Neural progenitor cell (in vitro differentiated cells): Measurements from ENCODE around the gene XYLT1.

Experiments used
- EZH2phosphoT487 ChIP-seq: fragments of 200-600 bp; sonication (generic); IDR thresholded peaks from 2 replicates; pipeline ENCODE4 v1.6.1; 2017; ENCODE audit warnings: antibody characterized with exemption
- TF ChIP-seq, protein P1 (sequence below): fragments of 200-600 bp; sonication (generic); IDR thresholded peaks from 2 replicates; pipeline ENCODE4 v1.5.1; 2017; ENCODE audit warnings: antibody characterized with exemption, mild to moderate bottlenecking

DNA sequence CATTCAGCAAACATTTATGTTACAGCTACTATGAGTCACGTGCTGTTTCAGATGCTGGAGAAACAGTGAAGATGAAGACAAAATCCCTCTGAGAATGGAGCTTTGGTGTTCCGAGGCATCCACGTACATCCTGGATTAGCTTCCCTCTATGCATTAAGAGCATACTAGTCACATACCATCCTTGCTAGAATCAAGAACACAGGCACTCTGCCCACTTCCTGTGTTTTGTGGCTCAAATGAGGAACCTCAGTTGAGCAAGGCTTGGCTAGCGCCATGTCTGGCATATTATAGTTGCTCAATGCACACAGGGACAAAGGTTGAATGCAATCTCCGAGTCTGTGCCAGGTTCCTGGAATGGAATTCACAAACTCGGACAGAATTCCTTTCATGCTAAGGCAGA, 297.5 kb downstream of the XYLT1 start:
- TF ChIP-seq, protein P1, sequence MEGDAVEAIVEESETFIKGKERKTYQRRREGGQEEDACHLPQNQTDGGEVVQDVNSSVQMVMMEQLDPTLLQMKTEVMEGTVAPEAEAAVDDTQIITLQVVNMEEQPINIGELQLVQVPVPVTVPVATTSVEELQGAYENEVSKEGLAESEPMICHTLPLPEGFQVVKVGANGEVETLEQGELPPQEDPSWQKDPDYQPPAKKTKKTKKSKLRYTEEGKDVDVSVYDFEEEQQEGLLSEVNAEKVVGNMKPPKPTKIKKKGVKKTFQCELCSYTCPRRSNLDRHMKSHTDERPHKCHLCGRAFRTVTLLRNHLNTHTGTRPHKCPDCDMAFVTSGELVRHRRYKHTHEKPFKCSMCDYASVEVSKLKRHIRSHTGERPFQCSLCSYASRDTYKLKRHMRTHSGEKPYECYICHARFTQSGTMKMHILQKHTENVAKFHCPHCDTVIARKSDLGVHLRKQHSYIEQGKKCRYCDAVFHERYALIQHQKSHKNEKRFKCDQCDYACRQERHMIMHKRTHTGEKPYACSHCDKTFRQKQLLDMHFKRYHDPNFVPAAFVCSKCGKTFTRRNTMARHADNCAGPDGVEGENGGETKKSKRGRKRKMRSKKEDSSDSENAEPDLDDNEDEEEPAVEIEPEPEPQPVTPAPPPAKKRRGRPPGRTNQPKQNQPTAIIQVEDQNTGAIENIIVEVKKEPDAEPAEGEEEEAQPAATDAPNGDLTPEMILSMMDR: no peak
- TF ChIP-seq EZH2phosphoT487: no peak
